ENCODE measurements around the gene KCNMB1.

GRCh38 chr5:170393235-170393634 lies 4.1 kb upstream of the KCNMB1 start:
- no peak for TF ChIP-seq CTCF (IDR thresholded peaks at IDR 0.05; ENCODE audit: insufficient read depth, low read length, poor library complexity, severe bottlenecking)
- TF ChIP-seq EZH2phosphoT487 (conservative IDR thresholded peaks at IDR 0.05; ENCODE audit: low read length): no peak

Measured in SU-DHL-6 (cell line).